ENCODE measurements around the gene PTCHD1.

The PTCHD1 gene

DNA sequence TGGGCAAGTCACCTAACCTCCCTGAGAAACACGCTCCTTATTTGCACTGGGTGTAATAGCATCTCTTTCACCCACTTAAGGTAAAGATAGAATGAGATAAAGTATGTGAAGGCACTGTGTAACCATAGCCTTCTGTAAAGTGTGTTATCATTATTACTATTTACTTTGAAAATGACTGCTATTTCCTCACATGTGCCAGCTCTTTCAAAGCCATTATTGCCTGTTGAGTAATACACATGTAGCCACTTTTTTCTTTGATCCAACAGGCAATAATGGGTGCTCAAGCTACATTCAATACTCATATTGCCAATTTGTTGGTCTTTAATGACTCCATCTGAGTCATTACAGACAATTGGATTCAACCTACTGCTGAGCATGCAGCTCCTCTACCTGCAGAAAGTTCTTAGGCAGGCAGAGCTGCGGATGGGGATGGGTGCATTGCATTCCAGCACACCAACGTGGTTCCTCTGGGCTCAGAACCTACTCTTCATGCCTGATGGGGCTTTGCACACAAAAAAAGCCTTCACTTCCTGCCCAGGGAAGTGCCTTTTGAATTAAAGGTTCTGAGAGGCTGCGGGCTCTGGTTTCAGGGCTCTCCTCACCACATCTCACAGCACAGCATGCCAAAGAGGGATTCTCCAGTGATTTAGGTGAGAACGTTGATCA, 9.7 kb downstream of the PTCHD1 start:
- intact Hi-C loops (cut with DNase I), result no loop called here

DNA sequence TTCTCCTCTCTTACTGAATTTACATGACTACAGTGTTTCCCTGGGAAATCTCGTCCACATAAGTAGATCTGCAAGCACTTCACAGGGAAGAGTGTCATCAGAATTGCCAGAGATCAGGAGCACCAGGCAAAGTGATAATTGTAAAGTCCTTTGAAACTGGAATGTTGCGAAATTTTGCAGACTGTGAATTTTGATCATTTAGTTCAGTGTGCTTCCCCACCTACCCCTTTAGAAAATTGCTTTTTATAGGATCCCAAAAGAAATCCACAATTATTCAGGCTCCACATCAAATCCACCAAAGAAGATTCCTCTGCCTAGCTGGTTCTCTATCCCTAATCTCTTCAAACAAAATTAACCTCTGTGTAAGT, 10.2 kb downstream of the PTCHD1 start:
- intact Hi-C loops (cut with DNase I), result no loop called here
- DNase-seq, result no peak

More for the DNA sequence above, 9.7 kb downstream of the PTCHD1 start:
- DNase-seq, result no peak

DNA sequence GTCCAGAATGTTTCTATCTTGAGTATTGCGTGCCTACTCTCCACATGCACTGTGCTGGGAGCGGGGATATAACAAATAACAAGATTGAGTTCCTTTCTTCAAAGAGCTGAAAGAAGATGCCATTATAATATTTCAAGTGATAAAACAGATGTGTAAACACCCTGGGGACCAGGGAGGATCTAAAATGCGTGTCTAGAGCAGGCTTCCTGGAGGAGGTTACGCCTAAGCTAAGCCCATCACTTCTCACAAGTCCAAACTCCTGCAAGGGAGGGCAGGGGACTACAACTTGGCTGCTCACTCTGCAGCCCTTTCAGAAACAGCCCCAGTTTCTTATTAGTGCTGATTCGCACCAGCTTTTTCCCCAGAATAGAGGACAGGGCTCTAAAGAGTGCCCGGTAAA, 21.5 kb downstream of the PTCHD1 start:
- no peak for DNase-seq
- intact Hi-C loops (cut with DNase I), result no loop called here

DNA sequence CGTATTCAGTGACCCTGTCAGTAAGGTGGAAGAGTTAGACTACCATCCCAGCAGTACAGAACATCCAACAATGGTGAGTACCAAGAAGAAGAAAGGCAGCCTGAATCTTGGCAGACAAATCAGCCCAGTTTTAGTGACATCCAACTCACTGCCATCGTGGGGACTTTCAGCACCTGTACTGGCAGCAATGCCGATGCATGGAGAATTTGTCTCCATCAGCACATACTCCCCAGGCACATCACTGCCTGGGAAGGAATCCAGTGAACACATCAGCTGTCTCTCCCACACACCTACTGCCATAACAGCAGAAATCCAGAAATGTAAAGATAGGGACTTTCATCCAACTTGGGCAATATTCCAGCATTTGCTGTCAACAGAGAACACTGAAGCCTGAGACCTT, 29.8 kb downstream of the PTCHD1 start:
- intact Hi-C loops (cut with DNase I), result no loop called here
- peak in 5 of 10 donors; percentile 9 to 79 (median 21) for DNase-seq

DNA sequence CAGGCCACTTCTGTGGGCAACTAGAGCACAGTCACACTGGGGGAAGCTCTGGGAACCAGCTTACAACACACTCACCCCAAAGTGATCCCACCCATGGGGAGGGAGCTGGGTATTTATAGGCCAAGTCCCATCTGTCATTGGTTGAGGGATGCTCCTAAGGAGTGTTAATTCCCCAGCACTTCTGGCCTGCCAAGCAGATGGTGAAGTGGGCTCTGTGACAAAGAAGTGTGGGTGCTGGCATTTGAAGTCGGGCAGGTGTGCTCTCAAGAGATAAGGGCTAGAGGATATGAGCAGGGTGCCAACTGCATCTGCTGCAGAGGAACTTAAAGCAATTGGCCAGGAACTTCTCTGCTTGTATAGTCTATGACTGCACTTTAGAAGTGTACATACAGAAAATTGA, 30.9 kb downstream of the PTCHD1 start:
- peak in 4 of 10 donors; percentile 8 to 72 (median 43) for DNase-seq
- intact Hi-C loops (cut with DNase I), result no loop called here

DNA sequence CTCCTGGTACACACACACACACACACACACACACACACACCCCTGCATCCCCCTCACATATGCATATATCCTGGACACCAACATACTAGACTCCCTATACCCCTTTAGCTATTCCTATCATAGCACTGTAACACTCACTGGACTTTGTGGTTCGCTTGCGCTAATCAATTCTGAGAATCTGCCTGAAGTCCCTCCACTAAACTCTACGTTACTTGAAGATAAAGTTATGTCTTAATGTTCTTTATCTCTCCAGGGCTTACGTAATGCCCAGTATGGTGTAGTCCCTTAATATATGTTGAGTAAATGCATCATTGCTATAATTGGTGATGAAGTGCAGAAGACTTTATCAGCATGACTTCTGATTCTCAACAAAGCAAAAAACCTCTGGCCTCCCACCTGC, 32.3 kb downstream of the PTCHD1 start:
- intact Hi-C loops (cut with DNase I), result no loop called here
- no peak for DNase-seq

DNA sequence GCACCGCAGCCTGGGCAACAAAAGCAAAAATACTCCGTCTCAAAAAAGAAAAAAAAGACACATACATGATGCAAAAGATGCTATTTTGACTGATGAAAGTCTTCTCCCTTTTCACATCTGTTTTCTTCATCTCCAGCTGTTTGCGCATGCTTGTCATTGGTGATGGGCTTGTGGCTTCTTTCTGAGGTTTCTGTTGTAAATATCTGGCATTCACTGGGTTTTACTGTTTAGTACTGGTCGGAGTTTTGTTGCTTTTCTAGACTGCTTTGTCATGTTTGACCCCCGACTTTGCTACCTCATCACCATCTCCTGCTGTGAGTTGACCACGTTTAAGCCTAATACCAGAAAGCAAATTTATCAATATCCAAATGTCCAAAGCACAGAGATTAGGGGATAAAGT, 34.4 kb downstream of the PTCHD1 start:
- no peak for DNase-seq
- intact Hi-C loops (cut with DNase I), result no loop called here

DNA sequence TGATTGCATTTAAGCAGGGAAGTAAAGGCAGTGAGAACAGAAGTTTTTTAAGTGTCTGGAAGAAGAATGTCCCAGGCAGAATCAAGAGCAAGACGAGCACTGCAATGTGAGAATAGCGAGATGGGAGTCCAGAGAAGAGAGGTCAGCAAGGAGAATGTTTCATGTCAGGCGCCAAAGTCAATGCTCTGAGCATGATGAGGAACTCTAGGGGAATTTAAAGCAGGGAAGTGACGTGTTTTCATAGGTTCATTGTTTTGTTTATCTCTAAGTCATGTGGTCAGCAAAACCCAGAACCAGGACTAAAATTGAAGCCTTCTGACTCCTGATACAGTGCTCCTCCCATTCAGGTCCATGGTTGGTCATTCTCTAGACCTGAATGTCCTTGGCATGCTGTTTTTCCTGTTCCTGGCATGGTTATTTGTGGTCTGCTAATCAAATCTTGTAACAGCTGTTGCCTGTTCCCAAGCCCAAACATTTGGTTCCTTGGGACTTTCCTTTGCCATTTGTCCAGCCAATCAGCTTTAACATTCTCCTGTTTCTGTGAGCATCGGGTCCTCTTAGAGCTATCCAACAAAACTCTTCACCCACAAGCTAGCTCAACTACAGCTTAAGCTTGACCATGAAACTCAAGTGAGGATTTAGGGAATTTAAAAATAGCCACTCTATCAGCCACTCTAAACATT, 37.7 kb downstream of the PTCHD1 start:
- DNase-seq, result no peak
- intact Hi-C loops (cut with DNase I), result no loop called here

DNA sequence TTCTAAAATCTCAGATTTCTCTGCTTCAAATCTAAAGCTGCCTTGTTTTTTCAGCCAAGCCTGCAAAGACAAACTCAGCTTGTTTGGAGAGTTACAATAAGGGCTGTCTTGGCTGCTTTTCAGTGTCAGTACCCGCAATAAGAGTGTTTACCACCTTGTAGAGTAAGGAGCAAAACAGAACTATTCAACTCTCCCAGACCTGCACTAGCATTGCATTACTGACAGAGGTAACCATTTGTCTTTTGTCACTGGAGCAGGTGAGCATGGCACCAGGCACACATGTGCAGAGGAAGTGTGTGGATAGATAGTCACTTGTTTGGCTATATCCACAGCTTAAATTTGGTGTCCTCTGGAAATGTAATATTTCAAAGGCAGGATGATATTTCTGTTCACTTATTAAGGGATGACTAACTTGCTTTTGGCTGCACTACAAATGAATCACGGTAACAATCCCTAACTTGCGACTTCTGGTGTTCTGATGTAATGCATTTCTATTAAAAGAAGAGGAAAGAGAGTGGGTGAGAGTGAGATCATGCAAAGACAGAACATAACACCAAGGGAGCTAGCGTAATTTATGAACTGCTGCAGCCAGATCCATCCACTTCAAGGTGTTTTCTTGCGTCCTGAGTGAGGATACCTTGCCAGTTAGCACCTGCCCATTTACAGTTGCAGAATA, 38.6 kb downstream of the PTCHD1 start:
- intact Hi-C loops (cut with DNase I), result no loop called here
- no peak for DNase-seq

DNA sequence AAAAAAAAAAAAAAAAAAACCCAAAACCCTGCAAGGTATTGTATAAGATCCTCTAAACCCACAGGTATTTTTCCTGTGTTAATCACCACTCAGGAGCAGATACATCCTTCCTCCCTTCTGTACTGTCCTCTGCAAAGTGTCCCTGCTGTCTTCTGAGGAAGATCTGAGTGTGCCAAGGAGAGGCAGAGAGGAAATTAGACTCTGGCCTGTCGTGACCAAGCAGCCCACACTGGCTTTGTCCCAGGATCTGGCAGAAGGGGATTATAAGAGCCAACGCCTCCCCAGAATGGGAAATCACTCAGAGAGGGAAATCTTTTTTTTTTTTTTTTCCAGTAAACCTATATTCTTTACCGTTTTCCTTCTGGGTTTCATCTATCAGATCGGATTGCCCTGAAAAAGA, 39.6 kb downstream of the PTCHD1 start:
- intact Hi-C loops (cut with DNase I), result no loop called here
- no peak for DNase-seq

DNA sequence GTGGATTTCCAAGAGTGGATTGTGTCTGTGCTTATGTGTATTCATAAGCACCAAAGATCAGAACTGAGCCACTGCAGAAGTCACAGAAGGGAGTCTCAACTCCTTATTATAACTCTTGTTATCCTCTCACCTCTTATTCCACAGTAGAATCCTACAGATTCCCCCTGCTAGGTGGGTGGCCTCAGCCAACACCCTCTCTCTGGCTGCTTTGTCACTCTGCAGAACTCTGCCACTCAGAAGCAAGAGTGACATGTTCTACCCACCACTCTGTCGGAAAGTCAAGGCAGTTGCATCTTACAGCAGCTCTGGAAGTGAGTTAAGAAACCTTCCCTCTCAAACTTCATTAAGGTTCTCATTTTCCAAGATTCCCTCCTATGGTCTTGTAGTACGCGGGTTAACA, 41.9 kb downstream of the PTCHD1 start:
- intact Hi-C loops (cut with DNase I), result no loop called here
- DNase-seq, result no peak

DNA sequence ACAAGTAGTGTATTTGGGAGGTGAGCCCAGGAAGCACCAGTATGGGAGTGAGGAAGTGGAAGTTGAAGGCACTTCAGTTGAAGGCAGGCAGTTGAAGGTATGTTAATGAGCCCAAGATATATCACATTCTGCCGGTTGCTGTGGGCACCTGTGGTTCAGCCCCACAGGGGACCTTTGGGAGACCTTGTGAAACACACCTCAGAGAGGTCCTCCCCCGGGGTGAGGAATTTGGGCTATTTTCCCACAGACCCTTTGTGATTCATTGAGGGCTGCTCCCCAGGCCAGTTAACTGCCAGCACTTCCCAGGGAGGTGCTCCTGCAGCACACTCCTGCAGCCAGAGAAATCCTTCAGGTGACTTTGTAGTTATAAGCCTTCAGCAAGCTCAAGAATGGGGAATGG, 45.9 kb downstream of the PTCHD1 start:
- intact Hi-C loops (cut with DNase I), result no loop called here
- DNase-seq, result peak in 1 of 10 donors; percentile 55

DNA sequence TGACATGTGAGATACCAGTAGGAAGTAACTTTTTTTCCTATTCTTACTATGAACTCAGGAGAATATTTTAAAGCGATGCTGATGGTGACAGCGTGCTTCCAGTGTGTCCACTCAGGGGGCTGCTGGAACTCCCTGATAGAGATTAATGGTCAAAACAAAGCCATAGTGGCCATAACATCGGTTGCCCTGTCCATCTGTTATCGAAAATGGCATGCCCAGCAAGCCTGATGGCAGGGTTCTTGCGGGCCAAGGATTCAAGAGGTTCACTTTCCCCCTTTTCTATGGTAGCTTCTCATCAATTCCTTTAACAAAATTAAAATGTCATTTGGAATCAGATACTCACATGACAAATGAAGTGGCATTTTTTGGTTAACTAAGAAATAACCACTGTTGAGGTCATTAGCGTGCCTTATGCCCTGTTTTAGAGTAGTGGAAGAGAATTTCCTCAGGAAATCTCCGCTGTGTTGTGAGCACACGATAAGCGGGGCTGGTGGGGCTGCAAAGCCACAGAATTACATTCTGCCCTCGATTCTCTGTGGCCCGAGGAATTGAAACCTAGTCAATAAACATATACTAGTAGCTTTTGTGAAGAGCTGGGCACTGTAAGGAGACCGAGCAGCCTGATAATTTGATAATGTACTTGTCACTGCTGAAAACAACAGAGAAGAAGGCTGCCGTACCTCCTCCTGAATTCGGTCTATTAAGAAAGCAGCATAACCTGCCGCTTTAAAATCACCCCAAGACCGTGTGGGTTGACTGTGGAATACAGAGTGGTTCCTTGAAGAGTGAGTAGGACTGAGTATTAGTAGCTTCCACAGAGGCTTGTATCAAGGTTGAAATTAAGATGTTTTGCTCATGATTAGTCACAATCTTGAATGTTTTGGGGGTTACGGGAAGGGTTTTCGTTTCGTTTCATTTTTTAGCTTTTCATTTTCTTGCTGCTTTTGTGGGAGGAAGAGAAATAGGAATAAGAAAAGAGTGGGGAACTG, 46.7 kb downstream of the PTCHD1 start:
- intact Hi-C loops (cut with DNase I), result no loop called here
- DNase-seq, result no peak

DNA sequence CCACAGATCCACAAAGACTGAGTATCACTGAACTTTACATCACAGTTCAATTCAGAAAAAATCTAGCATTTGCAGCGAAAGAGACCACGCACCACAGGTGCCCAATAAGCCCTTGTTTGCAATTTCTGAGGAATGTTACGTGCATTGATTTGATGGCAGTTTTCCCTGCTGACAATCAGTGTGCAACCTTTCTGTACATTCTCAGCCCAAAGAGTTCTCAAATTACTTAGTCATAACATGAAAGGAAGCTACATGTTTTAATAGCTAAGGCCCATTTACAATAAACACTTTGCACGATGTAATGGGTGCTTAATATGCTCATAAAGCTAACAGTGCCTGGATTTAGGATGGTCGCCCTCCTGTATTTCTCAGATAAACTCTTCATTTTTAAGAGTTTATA, 47.9 kb downstream of the PTCHD1 start:
- intact Hi-C loops (cut with DNase I), result no loop called here
- no peak for DNase-seq

DNA sequence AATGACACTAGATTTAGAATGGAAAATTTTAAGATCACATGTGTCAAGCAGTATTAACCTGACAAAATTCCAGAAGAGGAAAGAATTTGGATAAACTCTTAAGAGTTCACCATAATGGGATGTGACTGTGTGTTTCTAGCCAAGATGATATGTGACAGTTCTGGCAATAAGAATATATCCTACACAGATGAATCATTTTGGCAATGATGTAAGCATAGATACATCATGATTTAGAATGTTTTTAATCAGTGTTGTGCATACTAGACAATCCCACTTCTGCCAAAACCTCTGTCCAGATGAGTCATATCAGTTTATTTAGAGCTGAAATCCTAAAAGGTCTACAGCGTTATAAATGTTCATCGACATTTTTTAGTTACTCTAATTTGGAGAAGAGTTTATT, 48.8 kb downstream of the PTCHD1 start:
- intact Hi-C loops (cut with DNase I), result no loop called here
- DNase-seq, result no peak

DNA sequence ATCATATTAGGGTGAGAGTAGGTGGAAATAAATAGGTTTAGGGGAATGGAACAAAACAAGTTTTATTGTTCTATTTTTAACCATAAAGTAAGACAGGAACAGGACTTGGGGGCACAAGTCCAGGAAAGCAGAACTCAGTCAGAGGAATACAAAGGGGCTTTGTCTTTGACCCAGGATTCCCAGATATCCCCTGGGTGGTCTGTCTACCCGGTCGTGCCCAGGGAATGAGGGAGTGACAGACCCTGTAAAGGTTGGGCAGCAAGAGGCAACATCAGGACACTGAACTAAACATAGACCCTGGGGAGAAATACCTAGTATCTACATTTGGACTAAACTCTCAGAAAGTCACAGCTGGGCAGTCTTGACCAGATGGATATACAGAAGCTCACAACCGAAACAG, 50.6 kb downstream of the PTCHD1 start:
- intact Hi-C loops (cut with DNase I), result no loop called here
- DNase-seq, result peak in 1 of 10 donors; percentile 49

DNA sequence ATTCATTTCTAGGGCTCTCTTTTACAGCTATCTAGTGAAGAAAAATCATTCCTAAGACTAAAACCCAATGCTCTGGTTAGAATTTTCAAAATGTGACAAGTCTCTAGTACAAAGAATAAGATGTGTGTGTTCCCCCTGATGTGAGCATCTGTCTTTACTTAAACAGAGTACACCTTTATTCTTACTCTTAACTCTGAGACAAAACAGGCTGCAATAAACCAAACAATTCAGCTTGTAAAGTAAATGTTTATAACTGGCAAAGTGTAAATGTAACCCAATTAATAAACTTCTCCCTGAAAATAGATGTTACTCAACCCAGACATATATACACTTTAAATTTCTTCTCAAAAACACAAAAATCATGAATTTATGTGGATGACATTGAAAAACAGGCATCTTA, 51.6 kb downstream of the PTCHD1 start:
- no peak for DNase-seq
- intact Hi-C loops (cut with DNase I), result no loop called here

DNA sequence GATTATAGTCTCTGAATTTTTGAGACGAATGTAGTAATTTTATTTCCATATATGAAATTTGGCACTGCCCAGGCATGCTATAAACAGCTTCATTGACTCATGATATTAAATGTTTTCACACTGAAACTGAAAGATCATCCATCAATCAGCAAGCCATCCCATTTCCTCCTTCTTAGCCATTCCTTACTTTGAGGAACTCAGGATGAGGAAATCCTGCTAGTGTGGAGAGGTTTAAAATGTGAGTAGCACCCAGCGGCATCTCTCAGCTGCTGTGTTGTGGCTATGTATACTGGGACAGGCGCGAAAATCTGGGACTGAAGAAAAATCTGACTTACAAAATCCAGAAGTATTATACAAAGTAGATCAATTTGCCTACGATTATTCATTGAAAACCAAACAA, 52.1 kb downstream of the PTCHD1 start:
- DNase-seq, result no peak
- intact Hi-C loops (cut with DNase I), result no loop called here

DNA sequence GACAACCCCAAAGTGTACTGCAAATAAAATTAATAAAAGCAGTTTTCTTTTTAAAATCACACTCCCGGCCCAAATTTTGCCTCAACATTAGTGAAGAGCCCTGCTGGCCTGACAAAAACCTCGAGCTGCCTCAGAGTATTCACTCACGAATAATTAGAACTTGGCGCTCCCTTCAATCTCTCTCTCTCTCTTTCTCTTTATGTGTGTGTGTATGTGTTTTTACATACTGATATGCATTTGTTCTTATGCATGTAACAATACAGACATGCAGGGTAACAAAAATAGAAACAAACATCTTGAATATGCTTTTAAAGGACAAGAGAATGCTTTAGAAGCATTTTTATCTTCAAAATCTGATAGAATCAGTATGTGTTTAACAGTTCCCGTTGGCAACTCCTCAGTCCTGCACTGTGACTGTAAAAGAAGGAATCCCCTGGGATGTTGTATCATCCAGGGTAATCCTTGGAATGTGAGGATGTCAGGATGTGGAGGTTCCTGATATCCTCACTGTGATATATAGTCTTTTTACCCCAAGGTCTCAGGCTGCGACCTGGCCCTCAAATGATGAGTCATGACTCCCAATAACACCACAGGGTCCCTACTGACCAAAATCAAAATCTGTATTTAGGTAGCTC, 53.0 kb downstream of the PTCHD1 start:
- no peak for DNase-seq
- intact Hi-C loops (cut with DNase I), result no loop called here

DNA sequence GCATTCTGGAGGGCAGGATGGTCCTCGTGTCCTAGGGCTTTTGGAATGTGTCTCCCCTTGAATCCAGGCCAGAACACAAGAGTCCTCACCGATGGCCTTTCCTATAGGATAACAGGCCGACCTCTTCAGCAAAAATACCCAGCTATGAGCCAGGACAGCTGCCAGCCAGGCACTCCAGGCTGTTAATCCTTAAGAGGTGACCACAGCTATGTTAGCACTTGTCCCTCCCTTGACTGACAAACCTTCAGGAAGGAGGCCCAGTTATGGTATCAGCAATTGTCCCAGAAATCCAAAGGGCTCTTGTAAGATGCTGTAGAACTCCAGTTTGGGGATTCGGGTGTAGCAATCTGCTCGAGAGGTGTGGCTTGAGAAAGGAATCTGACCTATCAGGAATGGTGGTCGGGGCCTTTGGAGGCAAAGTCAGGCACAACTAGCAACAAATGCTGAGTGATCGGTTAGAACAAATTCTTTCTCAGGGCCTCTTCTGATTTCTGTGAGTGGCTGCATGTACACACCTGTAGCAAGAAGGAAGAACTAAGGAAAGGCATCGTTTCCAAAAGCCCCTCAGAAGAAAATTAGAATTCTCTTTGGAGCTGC, 54.6 kb downstream of the PTCHD1 start:
- intact Hi-C loops (cut with DNase I), result no loop called here
- DNase-seq, result no peak
